Ascending aorta (tissue), 2 donors: ENCODE data around the gene NARF. TPM values are rescaled to one million over a fixed set of nuclear protein-coding genes. Genes with fewer than 3 reads are reported as not detected.
A peak's percentile ranks its signal among the peaks of the same experiment; 100 is the strongest.

Experiments used
- DNase-seq, 2 donors: peaks; one replicate each; pipeline ENCODE4 v3.0.0-alpha.2; 2019; ENCODE audit warnings: low spot score in 2 of 2
- H3K27ac ChIP-seq, 2 donors: fragments of 200-600 bp; sonication (generic); one replicate each; pipeline ENCODE4 v1.5.1; 2016 to 2017; ENCODE audit warnings: mild to moderate bottlenecking in 1 of 2
- H3K27me3 ChIP-seq: fragments of 200-600 bp; sonication (generic); one replicate; pipeline ENCODE4 v1.5.1; 2017
- H3K36me3 ChIP-seq, 2 donors: fragments of 200-600 bp; sonication (generic); one replicate each; pipeline ENCODE4 v1.5.1; 2016
- H3K4me1 ChIP-seq, 2 donors: fragments of 200-600 bp; sonication (generic); one replicate each; pipeline ENCODE4 v1.5.1; 2016 to 2017; ENCODE audit warnings: mild to moderate bottlenecking in 1 of 2
- H3K4me3 ChIP-seq, 2 donors: fragments of 200-600 bp; sonication (generic); one replicate each; pipeline ENCODE4 v1.5.1; 2016 to 2017; ENCODE audit warnings: mild to moderate bottlenecking in 1 of 2
- H3K9me3 ChIP-seq, 2 donors: fragments of 200-600 bp; sonication (generic); one replicate each; pipeline ENCODE4 v1.5.1; 2016
- intact Hi-C: fragments of 100-400 bp; cut with DNase I; formaldehyde crosslinking; loops from one replicate; pipeline ENCODE4 v1.15.1; 2023
- total RNA-seq: library from RNA; depleted of rRNA; stranded (reverse); fragments of >200 nt; gene quantifications from one replicate; pipeline ENCODE4 v1.1.0, GENCODE V29; 2016
- TF ChIP-seq, protein P1 (sequence below), 3 experiments: fragments of 200-600 bp in 2 of 3; fragments of 450-650 bp in 1 of 3; sonication (generic) in 2 of 3; IDR thresholded peaks; one replicate each; pipeline ENCODE4 v1.5.1; 2016 to 2019; ENCODE audit warnings: antibody characterized with exemption in 3 of 3, mild to moderate bottlenecking in 1 of 3, moderate library complexity in 1 of 3

NARF gene
- total RNA-seq, 1 donor from 2014 or later: 38.3 TPM

DNA sequence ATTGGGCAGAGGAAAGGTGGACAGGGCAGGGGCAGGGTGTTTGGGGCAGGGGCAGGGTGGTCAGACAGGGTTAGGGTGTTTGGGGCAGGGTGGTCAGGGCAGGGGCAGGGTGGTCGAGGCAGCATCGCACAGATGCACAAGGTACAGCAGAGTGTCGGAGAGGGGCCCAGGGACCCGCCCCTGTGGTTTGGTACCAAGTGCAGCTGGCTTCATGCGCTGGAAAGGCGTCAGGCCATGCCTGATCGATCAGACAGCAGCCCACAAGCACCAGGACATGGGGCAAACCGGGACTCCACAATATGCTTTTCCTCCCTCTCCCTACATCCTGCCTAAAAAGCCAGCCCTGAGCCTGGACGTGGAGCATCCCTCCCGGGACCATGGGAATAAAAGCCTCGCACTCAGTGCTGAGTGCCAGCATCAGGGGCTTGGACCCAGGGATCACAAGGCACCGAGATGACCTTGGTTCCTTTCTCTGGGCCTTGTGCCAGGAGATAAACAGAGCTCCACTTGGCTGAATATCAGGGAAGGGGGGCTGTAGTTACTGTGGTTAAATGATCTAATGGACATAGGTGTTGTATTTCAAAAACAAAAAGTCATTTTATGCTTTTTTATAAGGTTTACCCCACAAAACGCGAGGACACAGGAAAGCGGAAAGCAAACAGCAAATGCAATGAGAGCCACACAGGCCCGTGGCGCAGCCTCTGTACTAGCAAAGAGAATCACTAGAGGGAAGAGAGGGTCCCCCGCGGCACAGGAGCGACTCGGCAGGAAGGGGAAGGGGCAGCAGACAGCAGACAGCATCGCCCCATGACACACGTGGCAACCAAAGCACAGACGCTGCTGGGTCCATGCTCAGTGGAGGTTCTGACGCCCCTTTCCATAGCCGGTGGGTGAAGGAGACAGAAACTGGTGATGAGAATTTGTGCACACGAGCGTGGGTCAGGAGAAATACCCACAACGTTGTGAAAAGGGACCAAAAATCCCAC is 45.7 kb upstream of the NARF start:
- Histone ChIP-seq H3K9me3 (no peaks in the 10 kb centered on the region), H3K36me3 (peaks cover 0 to 3% of the 10 kb centered on the region in 2 donors), H3K4me3 (no peak overlapping the region), H3K27me3 (no peaks in the 10 kb centered on the region), H3K4me1 (peaks cover under 1 to 2% of the 10 kb centered on the region in 2 donors), H3K27ac (no peak overlapping the region)
- TF ChIP-seq, protein P1, sequence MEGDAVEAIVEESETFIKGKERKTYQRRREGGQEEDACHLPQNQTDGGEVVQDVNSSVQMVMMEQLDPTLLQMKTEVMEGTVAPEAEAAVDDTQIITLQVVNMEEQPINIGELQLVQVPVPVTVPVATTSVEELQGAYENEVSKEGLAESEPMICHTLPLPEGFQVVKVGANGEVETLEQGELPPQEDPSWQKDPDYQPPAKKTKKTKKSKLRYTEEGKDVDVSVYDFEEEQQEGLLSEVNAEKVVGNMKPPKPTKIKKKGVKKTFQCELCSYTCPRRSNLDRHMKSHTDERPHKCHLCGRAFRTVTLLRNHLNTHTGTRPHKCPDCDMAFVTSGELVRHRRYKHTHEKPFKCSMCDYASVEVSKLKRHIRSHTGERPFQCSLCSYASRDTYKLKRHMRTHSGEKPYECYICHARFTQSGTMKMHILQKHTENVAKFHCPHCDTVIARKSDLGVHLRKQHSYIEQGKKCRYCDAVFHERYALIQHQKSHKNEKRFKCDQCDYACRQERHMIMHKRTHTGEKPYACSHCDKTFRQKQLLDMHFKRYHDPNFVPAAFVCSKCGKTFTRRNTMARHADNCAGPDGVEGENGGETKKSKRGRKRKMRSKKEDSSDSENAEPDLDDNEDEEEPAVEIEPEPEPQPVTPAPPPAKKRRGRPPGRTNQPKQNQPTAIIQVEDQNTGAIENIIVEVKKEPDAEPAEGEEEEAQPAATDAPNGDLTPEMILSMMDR (IDR thresholded peaks at IDR 0.05): no peak
- DNase-seq: no peak
- intact Hi-C loops: no loop called here

DNA sequence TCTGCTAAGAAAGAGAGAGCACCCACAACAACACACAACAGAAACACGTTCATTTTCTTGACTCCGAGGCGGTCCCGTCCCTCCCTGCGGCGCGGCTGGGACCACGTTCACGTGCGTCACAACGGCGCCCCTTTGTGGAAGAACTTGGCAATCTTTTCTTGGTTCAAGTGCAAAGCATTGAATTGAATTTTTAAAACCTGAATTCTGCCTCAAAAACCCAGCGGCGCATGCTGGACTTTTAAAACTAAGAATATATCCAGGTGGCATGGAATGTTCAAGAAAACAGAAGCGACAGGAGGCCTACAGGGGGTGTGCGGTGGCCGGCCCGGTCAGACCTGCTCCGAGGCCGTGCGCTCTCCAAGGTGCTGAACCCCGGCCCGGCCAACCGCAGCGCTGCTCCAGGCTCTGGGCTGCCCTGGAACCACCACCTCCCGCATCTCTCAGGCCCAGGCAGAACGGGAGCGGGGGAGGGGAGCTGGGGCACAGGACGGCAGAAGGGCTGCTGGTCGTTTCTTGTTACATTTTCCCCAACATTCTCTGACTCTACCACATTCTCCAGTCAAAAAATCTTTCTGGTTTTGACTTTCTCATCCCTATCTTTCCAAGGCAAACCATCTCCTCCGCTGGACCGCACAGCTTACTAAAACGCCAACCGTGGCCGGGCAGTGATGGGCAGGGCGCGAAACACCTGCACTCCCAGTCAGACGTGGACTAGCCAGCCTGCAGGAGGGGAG is 43.8 kb upstream of the NARF start:
- Histone ChIP-seq H3K27ac (no peak overlapping the region), H3K9me3 (no peaks in the 10 kb centered on the region), H3K4me3 (no peak overlapping the region), H3K36me3 (no peaks in the 10 kb centered on the region), H3K4me1 (peaks cover 4 to 10% of the 10 kb centered on the region in 2 donors), H3K27me3 (no peaks in the 10 kb centered on the region)
- TF ChIP-seq, protein P1 (IDR thresholded peaks at IDR 0.05): peak; percentile 70 to 81 (median 78)
- peak in 1 of 2 donors; percentile 76 for DNase-seq
- intact Hi-C loops: loop anchor here (1.0 kb wide), 2 partner anchors 62 to 137 kb away; no protein-coding TSS in a partner anchor

DNA sequence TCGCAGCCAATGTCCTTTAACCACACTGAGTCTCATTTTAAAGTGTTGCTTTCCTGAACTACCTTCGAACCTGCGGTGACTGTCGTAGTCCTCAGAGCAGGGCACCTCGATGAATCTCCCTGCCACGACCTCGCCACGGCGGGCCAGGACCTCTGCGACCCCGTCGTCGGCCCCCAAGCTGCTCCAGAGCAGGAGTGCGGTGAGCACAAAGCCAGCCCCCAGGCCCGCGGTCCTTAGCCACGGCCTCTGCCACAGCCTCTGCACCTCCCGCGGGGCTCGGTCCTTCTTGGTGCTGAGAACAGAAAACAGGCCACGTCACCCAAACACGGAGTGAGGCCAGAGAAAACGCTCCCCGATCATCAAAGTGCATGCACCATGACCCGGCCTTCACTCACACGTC is 43.2 kb upstream of the NARF start:
- Histone ChIP-seq H3K36me3 (no peaks in the 10 kb centered on the region), H3K4me1 (peaks cover 4 to 10% of the 10 kb centered on the region in 2 donors), H3K4me3 (no peak overlapping the region), H3K27me3 (no peaks in the 10 kb centered on the region), H3K27ac (no peak overlapping the region), H3K9me3 (no peaks in the 10 kb centered on the region)
- intact Hi-C loops: no loop called here
- DNase-seq: no peak
- TF ChIP-seq, protein P1 (IDR thresholded peaks at IDR 0.05): no peak

DNA sequence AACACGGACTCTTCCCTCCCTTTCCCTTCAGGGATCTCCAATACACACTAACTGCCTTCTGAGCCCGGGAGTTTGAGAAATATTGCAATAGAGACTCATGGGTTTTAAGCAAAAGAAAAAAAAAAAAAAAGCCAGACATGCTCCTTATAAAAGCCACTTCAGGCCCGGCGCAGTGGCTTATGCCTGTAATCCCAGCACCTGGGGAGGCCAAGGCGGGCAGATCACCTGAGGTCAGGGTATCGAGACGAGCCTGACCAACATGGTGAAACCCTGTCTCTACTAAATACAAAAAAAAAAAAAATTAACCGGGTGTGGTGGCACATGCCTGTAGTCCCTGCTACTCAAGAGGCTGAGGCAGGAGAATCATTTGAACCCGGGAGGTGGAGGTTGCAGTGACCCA is 42.8 kb upstream of the NARF start:
- no peak for DNase-seq
- TF ChIP-seq, protein P1 (IDR thresholded peaks at IDR 0.05): no peak
- Histone ChIP-seq H3K4me3 (no peak overlapping the region), H3K9me3 (no peaks in the 10 kb centered on the region), H3K27me3 (no peaks in the 10 kb centered on the region), H3K36me3 (no peaks in the 10 kb centered on the region), H3K4me1 (peaks cover 4 to 10% of the 10 kb centered on the region in 2 donors), H3K27ac (no peak overlapping the region)
- intact Hi-C loops: no loop called here

DNA sequence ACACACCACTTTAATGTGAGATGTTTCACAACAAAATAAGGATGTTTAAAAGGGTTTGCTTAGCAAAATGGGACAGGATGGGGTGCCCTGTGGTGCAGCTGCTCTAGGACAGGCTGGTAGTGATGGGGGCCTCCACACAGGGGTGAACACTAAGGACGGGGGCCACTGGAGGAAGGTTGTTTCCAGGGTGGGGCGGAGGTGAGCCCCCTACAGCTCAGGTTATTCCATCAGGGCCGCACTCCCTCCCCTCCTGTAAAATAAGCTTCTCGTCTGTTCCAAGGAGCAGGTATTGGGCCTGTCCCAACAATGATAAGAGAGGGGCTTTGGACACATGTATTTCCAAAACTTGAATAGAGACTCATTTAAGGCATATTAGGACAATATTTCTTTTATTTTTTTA is 42.3 kb upstream of the NARF start:
- no peak for DNase-seq
- TF ChIP-seq, protein P1 (IDR thresholded peaks at IDR 0.05): no peak
- no peak overlapping the region for H3K4me3 ChIP-seq
- H3K27ac ChIP-seq: no peak overlapping the region
- intact Hi-C loops: no loop called here
- H3K27me3 ChIP-seq: no peaks in the 10 kb centered on the region
- no peaks in the 10 kb centered on the region for H3K9me3 ChIP-seq
- peaks cover 4 to 10% of the 10 kb centered on the region in 2 donors for H3K4me1 ChIP-seq
- no peaks in the 10 kb centered on the region for H3K36me3 ChIP-seq
